Measurements from ENCODE around the gene MPO. TPM values are rescaled to one million over a fixed set of nuclear protein-coding genes. Genes with fewer than 3 reads are reported as not detected.

Gene MPO
- total and polyA plus RNA-seq, 2 donors (not counting 3 experiments of a cell fraction or from before 2014, with no cell fraction given) = not detected

- TF ChIP-seq POLR2AphosphoS5 (IDR thresholded peaks at IDR 0.05; ENCODE audit: insufficient read depth, low read depth, low read length) (no peak), CTCF (IDR thresholded peaks at IDR 0.05; ENCODE audit: extremely low read depth in 1 of 2, insufficient read depth in 1 of 2, low read depth in 1 of 2, low read length in 2 of 2) (no peak), JUN (IDR thresholded peaks at IDR 0.05; ENCODE audit: borderline replicate concordance, insufficient read depth, insufficient read length, low read depth) (no peak), GATA2 (IDR thresholded peaks at IDR 0.05; ENCODE audit: insufficient read depth, insufficient read length, low read depth, low read length) (no peak), MYC (IDR thresholded peaks at IDR 0.05; ENCODE audit: low read depth, low read length) (no peak), EZH2 (IDR thresholded peaks at IDR 0.05; ENCODE audit: borderline replicate concordance, low read depth, low read length, severe bottlenecking) (no peak), MAX (IDR thresholded peaks at IDR 0.05; ENCODE audit: insufficient read depth, insufficient read length) (no peak), FOS (IDR thresholded peaks at IDR 0.05; ENCODE audit: borderline replicate concordance, insufficient read depth, low read length) (no peak), POLR2A (IDR thresholded peaks at IDR 0.05; ENCODE audit: low read depth, low read length) (no peak)
- POLR2A ChIA-PET = no interaction called here
- DNase-seq (ENCODE audit: low read depth, low spot score) (no peak), FAIRE-seq (no peak)
- Histone ChIP-seq H3K9me1 (replicated peaks; ENCODE audit: control insufficient read depth, extremely low read depth, insufficient read depth, low read length) (no peaks in the 10 kb centered on the region), H3K27ac (ENCODE audit: insufficient read depth, low read depth, low read length) (no peak overlapping the region), H3K79me2 (ENCODE audit: control insufficient read depth, insufficient read depth, low read length) (no peaks in the 10 kb centered on the region), H3K27me3 (ENCODE audit: control insufficient read depth in 2 of 2, insufficient read depth in 2 of 2, low read length in 2 of 2) (peaks cover 2 to 7% of the 10 kb centered on the region in 2 experiments), H3K4me2 (ENCODE audit: insufficient read depth, low read length) (no peak overlapping the region), H3K36me3 (ENCODE audit: control insufficient read depth in 2 of 2, extremely low read depth in 1 of 2, insufficient read depth in 2 of 2, low read length in 2 of 2) (no peaks in the 10 kb centered on the region), H2AFZ (ENCODE audit: low read depth, low read length) (no peak overlapping the region), H3K4me1 (ENCODE audit: control insufficient read depth, extremely low read depth, insufficient read depth, low read length) (no peaks in the 10 kb centered on the region), H3K4me3 (replicated peaks in 1 of 3; ENCODE audit: insufficient read depth in 1 of 3, low read depth in 1 of 3, low read length in 3 of 3) (no peak overlapping the region), H3K9ac (replicated peaks; ENCODE audit: extremely low read depth, insufficient read depth, low read length) (no peak overlapping the region), H4K20me1 (replicated peaks; ENCODE audit: control insufficient read depth, extremely low read depth, insufficient read depth, low read length) (no peaks in the 10 kb centered on the region), H3K9me3 (replicated peaks; ENCODE audit: control insufficient read depth, insufficient read depth, low read length) (no peaks in the 10 kb centered on the region)
- CTCF ChIA-PET = interaction anchor here (0.6 to 3.0 kb wide), 3 partner anchors 16 to 151 kb away, joined by 3 to 9 read pairs (median 4); partner anchors contain the start of gene RNF43
- intact Hi-C loops (cut with micrococcal nuclease) (no loop called here), dilution Hi-C loops (cut with MboI; ENCODE audit: extremely low pct_ligation_motif_present, low sequenced_read_pairs) (no loop called here)
- no TSS peak for BruUV-seq (replicated peaks)
Measured at GRCh38 chr17:58265902-58266875, 14.5 kb downstream of the MPO start.

Data from endothelial cell of umbilical vein (primary cell).